GM19239 (cell line): ENCODE results near the gene PPARG.
"Not testable (repeated sequence)": the region's sequence is repeated elsewhere in the genome, so short reads cannot be mapped to it uniquely, and the experiment has no call there.

Source experiments
- DNase-seq: peaks from one replicate; pipeline ENCODE4 v3.0.0; 2011; ENCODE audit warnings: low spot score; ENCODE audit not compliant: insufficient read length
- FAIRE-seq: peaks from 2 replicates; lab custom pipeline; 2011; peaks lifted over from hg19 to GRCh38; lab: Jason Lieb, UNC

The PPARG gene

GRCh38 chr3:12471241-12471640, 182.4 kb downstream of the PPARG start:
- DNase-seq, result no peak
- FAIRE-seq, result no peak

- FAIRE-seq, result no peak
- no peak for DNase-seq
Observed at GRCh38 chr3:12472000-12472610, 183.2 kb downstream of the PPARG start.

DNA sequence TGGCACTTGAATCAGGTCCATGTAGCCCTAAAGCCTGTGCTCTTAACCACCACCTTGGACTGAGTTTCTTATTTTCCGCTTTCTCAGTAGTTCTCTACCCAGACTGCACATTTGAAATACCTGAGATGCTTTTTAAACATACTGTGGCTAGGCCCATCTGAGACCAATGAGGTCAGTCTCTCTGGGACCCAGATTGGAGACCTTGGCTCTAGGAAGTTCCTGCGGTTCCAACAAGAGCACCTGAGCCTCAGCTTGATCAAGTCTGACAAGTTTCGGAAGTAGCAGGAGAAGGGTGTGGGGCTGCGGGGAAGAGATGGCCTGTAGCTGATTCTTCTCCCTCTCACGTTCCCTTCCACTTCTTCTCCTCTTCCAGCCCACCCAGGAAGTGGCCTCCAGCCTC, 183.9 kb downstream of the PPARG start:
- FAIRE-seq (no peak), DNase-seq (no peak)

DNA sequence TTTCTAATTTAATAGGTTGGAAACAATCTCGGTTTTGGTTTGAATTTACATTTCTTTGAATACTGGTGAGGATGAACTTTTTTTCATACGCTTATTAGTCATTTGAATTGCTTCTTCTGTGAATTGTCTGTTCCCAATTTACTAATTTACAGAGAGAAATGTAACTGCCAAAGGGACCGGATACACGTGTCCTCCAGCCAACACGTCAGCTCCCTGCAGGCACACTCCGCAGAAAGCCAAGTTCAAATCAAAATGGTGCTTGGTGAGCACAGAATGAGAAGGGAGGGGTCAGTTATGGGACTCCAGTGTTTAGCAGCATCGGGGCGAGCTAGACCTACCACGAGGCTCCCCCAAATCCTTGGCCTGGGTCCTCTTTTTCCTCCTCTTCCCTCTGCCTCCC, 184.6 kb downstream of the PPARG start:
- DNase-seq, result no peak
- FAIRE-seq, result no peak

- FAIRE-seq (no peak), DNase-seq (no peak)
Observed at GRCh38 chr3:12476238-12476897, 187.5 kb downstream of the PPARG start.

- FAIRE-seq, result no peak
- DNase-seq, result no peak
Observed at GRCh38 chr3:12477256-12477655, 188.4 kb downstream of the PPARG start.

GRCh38 chr3:12478326-12478725, 189.5 kb downstream of the PPARG start:
- FAIRE-seq, result no peak
- no peak for DNase-seq

DNA sequence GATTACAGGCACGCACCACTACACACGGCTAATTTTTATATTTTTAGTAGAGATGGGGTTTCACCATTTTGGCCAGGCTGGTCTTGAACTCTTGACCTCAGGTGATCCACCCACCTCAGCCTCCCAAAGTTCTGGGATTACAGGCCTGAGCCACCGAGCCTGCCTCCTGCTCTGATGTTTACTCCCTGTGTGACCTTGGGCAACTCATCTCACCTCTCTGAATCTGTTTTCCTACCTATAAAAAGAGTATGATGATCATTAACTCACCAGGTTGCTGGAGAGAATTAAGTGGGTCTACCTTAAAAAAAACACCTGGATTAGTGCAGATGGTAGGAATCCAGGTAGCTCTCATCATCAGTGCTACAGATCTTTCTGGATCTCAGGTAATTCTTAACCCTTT, 190.3 kb downstream of the PPARG start:
- FAIRE-seq, DNase-seq: not testable (repeated sequence)

DNA sequence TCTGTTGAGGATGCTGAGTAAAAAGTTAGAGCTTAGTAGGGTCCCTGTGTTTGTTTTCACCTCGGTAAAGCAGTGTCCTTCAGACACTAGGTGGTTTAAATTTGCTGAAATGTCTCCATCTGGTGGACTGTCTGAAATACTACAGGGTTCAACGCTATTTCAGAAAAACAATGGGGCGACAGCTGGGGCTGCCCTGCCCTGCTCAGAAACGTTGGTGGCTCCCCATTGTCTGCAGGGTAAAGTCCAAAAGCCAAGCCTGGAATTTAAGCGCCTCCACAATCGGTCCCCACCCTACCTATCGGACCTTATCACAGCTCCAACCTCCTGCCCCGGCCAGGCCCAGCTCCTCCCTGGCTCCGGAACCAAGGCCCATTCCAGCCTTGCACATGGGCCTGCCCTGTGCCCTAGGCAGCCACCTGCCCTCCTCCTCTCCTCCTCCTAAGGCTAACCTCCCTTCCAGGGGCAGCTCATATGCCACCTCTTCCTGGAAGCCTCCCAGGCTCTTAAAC, 191.1 kb downstream of the PPARG start:
- DNase-seq, result peak; percentile 53

GRCh38 chr3:12483410-12483809, 194.5 kb downstream of the PPARG start:
- no peak for FAIRE-seq
- no peak for DNase-seq

More for the DNA sequence above, 191.1 kb downstream of the PPARG start:
- peak; percentile 85 for FAIRE-seq

DNA sequence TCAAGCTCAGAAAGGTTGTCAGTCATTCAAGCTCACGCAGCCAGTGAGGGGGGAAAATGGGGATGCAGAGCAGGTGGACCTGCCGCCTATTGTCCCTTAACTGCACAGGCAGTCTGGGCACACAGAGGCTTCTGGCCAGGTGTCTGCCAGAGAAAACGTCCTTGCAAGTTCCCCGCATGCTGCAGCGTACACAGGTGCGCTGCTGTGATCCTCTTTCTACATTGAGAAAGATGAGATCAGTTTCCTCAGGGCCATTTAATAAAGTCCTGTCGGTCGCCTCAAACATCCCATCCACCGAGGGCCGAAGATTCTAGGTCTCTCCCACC, 195.0 kb downstream of the PPARG start:
- DNase-seq, result no peak
- no peak for FAIRE-seq
